ENCODE measurements around the gene MACROH2A1. TPM values are rescaled to one million over a fixed set of nuclear protein-coding genes. Genes with fewer than 3 reads are reported as not detected.

The MACROH2A1 gene
- total RNA-seq, 1 donor from 2014 or later: 123 TPM

DNA sequence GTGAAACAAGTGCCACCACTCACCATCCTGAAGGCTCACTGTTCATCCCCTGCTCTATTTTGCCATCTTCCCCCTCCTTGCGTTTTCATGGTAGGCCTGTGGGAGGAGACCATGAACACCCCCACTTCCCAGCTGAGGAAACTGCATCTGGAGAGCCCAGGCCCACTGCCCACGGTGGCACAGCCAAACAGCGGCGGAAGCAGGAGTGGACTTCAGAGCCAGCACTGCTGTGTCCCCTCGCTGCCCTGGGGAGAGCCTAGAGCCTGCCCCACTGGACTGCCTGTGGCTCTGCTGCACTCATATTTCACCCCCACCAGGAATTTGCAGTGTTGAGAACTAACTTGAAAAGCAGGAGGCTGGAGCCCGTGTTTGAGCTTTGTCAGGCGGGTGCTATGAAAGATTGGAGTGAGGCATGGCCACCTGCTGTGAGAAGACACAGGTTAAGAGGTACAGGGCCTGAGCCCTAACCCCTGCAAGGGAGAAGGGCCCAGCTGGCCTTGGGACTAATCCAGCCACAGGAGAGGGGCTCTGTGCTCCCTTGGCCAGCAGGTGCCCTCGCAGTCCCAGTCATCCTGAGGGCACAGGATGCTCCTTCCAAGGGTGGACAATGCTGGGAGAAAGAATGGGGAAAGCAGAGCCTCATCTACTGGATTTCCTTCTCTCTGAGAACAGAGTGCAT is 79.0 kb downstream of the MACROH2A1 start:
- no peaks in the 10 kb centered on the region for H3K4me1 Mint-ChIP-seq (ENCODE audit: unreplicated experiment)
- no peaks in the 10 kb centered on the region for H3K9me3 Mint-ChIP-seq (ENCODE audit: unreplicated experiment)
- H3K4me3 Mint-ChIP-seq (ENCODE audit: unreplicated experiment): no peak overlapping the region
- H3K27ac Mint-ChIP-seq (ENCODE audit: unreplicated experiment): no peak overlapping the region
- TF ChIP-seq, protein P1, sequence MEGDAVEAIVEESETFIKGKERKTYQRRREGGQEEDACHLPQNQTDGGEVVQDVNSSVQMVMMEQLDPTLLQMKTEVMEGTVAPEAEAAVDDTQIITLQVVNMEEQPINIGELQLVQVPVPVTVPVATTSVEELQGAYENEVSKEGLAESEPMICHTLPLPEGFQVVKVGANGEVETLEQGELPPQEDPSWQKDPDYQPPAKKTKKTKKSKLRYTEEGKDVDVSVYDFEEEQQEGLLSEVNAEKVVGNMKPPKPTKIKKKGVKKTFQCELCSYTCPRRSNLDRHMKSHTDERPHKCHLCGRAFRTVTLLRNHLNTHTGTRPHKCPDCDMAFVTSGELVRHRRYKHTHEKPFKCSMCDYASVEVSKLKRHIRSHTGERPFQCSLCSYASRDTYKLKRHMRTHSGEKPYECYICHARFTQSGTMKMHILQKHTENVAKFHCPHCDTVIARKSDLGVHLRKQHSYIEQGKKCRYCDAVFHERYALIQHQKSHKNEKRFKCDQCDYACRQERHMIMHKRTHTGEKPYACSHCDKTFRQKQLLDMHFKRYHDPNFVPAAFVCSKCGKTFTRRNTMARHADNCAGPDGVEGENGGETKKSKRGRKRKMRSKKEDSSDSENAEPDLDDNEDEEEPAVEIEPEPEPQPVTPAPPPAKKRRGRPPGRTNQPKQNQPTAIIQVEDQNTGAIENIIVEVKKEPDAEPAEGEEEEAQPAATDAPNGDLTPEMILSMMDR (IDR thresholded peaks at IDR 0.05): no peak
- DNase-seq (ENCODE audit: extremely low spot score, unreplicated experiment): peak; percentile 81
- no peaks in the 10 kb centered on the region for H3K36me3 Mint-ChIP-seq (ENCODE audit: unreplicated experiment)
- peaks cover 5% of the 10 kb centered on the region for H3K27me3 Mint-ChIP-seq (ENCODE audit: unreplicated experiment)

DNA sequence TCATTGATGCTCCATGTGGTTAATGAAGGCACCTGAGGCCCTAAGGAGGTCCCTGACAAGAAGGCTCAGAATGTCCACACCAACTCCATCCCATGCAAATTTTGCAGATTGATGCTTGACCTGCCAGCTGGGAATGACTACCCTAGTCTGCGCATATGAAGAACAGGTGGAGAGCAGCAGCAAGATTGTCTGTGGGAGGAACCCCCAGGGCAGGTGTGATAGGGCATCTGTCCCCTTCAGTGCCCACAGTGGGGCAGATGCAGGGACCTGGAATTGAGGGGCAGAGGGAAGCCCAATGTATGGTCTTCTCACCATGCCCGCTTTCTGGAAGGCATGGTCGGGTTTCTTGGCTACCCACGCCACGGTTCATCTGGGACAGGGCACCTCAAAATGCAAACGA is 79.6 kb downstream of the MACROH2A1 start:
- Mint-ChIP-seq H3K36me3 (ENCODE audit: unreplicated experiment) (no peaks in the 10 kb centered on the region), H3K4me1 (ENCODE audit: unreplicated experiment) (no peaks in the 10 kb centered on the region), H3K27me3 (ENCODE audit: unreplicated experiment) (peaks cover 5% of the 10 kb centered on the region), H3K27ac (ENCODE audit: unreplicated experiment) (no peak overlapping the region), H3K4me3 (ENCODE audit: unreplicated experiment) (no peak overlapping the region), H3K9me3 (ENCODE audit: unreplicated experiment) (no peaks in the 10 kb centered on the region)
- TF ChIP-seq, protein P1 (IDR thresholded peaks at IDR 0.05): no peak
- no peak for DNase-seq (ENCODE audit: extremely low spot score, unreplicated experiment)

DNA sequence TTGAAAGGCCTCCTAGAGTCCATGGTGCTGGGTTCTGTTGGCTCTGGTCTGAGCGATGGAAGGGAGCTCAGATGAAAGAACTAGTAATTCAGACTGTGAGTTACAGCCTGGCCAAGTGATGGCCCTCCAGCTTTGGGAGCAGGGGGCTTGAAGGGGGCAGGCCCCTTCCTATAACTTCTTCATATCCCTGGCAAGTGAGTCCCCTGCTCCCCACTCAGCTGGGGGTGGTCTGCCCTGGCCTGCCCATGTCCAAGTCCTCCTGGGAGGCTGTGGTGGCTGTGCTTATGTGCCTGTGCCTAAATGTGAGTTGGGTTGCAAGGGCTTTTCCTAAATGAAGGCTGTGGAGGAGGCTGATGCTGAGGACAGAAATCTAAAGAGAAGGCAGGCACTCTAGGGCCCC is 80.1 kb downstream of the MACROH2A1 start:
- Mint-ChIP-seq H3K4me1 (ENCODE audit: unreplicated experiment) (no peaks in the 10 kb centered on the region), H3K27me3 (ENCODE audit: unreplicated experiment) (peaks cover 5% of the 10 kb centered on the region), H3K27ac (ENCODE audit: unreplicated experiment) (no peak overlapping the region), H3K9me3 (ENCODE audit: unreplicated experiment) (no peaks in the 10 kb centered on the region), H3K36me3 (ENCODE audit: unreplicated experiment) (no peaks in the 10 kb centered on the region), H3K4me3 (ENCODE audit: unreplicated experiment) (no peak overlapping the region)
- peak; percentile 59 for DNase-seq (ENCODE audit: extremely low spot score, unreplicated experiment)
- TF ChIP-seq, protein P1 (IDR thresholded peaks at IDR 0.05): no peak

DNA sequence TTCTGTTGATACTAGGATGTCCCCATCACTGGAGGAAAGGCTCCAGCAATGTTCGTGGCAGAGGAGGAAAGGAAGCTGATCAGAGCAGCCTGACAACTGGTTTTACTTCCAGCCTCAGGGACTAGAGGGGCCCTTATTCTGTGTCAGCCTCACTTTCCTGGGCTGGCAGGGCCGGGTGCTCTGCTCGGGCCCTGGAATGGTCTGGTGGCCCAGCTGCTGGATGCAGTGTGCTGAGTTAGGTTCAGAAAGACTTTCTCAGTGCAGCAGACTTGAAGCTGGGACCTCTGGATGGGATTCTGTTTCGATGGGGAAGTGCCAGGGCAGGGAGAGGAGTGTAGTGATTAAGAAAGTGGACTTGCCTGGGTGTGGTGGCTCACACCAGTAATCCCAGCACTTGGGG is 81.0 kb downstream of the MACROH2A1 start:
- H3K4me3 Mint-ChIP-seq (ENCODE audit: unreplicated experiment): no peak overlapping the region
- H3K9me3 Mint-ChIP-seq (ENCODE audit: unreplicated experiment): no peaks in the 10 kb centered on the region
- TF ChIP-seq, protein P1 (IDR thresholded peaks at IDR 0.05): no peak
- no peaks in the 10 kb centered on the region for H3K36me3 Mint-ChIP-seq (ENCODE audit: unreplicated experiment)
- H3K4me1 Mint-ChIP-seq (ENCODE audit: unreplicated experiment): no peaks in the 10 kb centered on the region
- DNase-seq (ENCODE audit: extremely low spot score, unreplicated experiment): peak; percentile 42
- no peak overlapping the region for H3K27ac Mint-ChIP-seq (ENCODE audit: unreplicated experiment)
- H3K27me3 Mint-ChIP-seq (ENCODE audit: unreplicated experiment): peaks cover 5% of the 10 kb centered on the region

DNA sequence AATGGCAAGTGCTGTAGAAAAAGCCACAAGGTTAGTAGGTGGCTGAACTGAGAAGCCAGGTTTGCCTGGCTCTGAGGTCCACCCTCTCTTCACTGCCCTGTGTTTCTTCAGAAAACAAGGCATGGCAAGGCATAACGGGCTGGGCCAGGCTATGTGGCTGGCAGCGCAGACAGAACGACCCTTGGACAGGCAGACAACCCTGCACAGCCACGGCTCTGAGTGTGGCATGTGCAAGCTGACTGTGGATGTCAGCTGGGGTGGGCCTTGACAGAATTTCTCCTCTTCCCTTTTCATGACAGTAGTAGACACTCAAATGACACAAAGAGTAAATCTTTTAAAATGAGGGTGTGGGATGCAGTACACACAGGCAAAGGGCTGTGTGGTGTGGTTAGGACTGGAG is 81.7 kb downstream of the MACROH2A1 start:
- Mint-ChIP-seq H3K4me3 (ENCODE audit: unreplicated experiment) (no peak overlapping the region), H3K4me1 (ENCODE audit: unreplicated experiment) (no peaks in the 10 kb centered on the region), H3K27me3 (ENCODE audit: unreplicated experiment) (peaks cover 5% of the 10 kb centered on the region), H3K9me3 (ENCODE audit: unreplicated experiment) (no peaks in the 10 kb centered on the region), H3K36me3 (ENCODE audit: unreplicated experiment) (no peaks in the 10 kb centered on the region), H3K27ac (ENCODE audit: unreplicated experiment) (no peak overlapping the region)
- peak; percentile 81 for DNase-seq (ENCODE audit: extremely low spot score, unreplicated experiment)
- TF ChIP-seq, protein P1 (IDR thresholded peaks at IDR 0.05): no peak
